Measurements from ENCODE around the gene GRB7. TPM values are rescaled to one million over a fixed set of nuclear protein-coding genes. Genes with fewer than 3 reads are reported as not detected.

Gene GRB7
- polyA plus RNA-seq, 1 donor (not counting 4 experiments of a cell fraction or from before 2014, with no cell fraction given): 4.2 TPM

GRCh38 chr17:39753514-39754160, 15.9 kb downstream of the GRB7 start:
- dilution Hi-C loops (cut with MboI; ENCODE audit: extremely low pct_ligation_motif_present, low sequenced_read_pairs): no loop called here
- no peak for DNase-seq (ENCODE audit: low read depth, low spot score)
- Histone ChIP-seq H3K4me1 (ENCODE audit: control insufficient read depth, extremely low read depth, insufficient read depth, low read length) (peaks cover 7% of the 10 kb centered on the region), H3K79me2 (ENCODE audit: control insufficient read depth, insufficient read depth, low read length) (no peaks in the 10 kb centered on the region), H3K36me3 (ENCODE audit: control insufficient read depth in 2 of 2, extremely low read depth in 1 of 2, insufficient read depth in 2 of 2, low read length in 2 of 2) (no peaks in the 10 kb centered on the region), H3K9me3 (ENCODE audit: control insufficient read depth, low read depth, low read length) (no peaks in the 10 kb centered on the region), H3K9ac (ENCODE audit: control insufficient read depth, extremely low read depth, insufficient read depth, low read length) (peak overlapping the region; percentile 79), H3K9me1 (ENCODE audit: control insufficient read depth, extremely low read depth, insufficient read depth, low read length) (no peaks in the 10 kb centered on the region), H3K4me3 (ENCODE audit: control insufficient read depth in 2 of 3, extremely low read depth in 1 of 3, insufficient read depth in 2 of 3, low read depth in 1 of 3, low read length in 3 of 3) (peak overlapping the region; percentile 43 to 67 (median 53)), H4K20me1 (ENCODE audit: control insufficient read depth, extremely low read depth, insufficient read depth, low read length) (no peaks in the 10 kb centered on the region), H3K27ac (ENCODE audit: control insufficient read depth, insufficient read depth, low read length) (no peak overlapping the region), H2AFZ (ENCODE audit: control insufficient read depth, low read length) (peak overlapping the region; percentile 88), H3K4me2 (ENCODE audit: control insufficient read depth, extremely low read depth, insufficient read depth, low read depth, low read length) (peak overlapping the region; percentile 72), H3K27me3 (ENCODE audit: control insufficient read depth, extremely low read depth, insufficient read depth, low read length) (peaks cover 37% of the 10 kb centered on the region)
- no peak for FAIRE-seq
- TF ChIP-seq CTCF (optimal IDR thresholded peaks at IDR 0.05 in 1 of 3, IDR thresholded peaks at IDR 0.05 in 1 of 3, conservative IDR thresholded peaks at IDR 0.05 in 1 of 3; ENCODE audit: extremely low read depth in 1 of 3, insufficient read depth in 2 of 3, low read length in 3 of 3): peak in 1 of 3 experiments; percentile 27
- no peak for TF ChIP-seq EZH2 (IDR thresholded peaks at IDR 0.05; ENCODE audit: low read length)

- Histone ChIP-seq H4K20me1 (ENCODE audit: control insufficient read depth, extremely low read depth, insufficient read depth, low read length) (no peaks in the 10 kb centered on the region), H3K36me3 (ENCODE audit: control insufficient read depth in 2 of 2, extremely low read depth in 1 of 2, insufficient read depth in 2 of 2, low read length in 2 of 2) (no peaks in the 10 kb centered on the region), H3K27me3 (ENCODE audit: control insufficient read depth, extremely low read depth, insufficient read depth, low read length) (peaks cover 44% of the 10 kb centered on the region), H3K79me2 (ENCODE audit: control insufficient read depth, insufficient read depth, low read length) (no peaks in the 10 kb centered on the region), H3K4me3 (ENCODE audit: control insufficient read depth in 2 of 3, extremely low read depth in 1 of 3, insufficient read depth in 2 of 3, low read depth in 1 of 3, low read length in 3 of 3) (peak overlapping the region; percentile 53 to 67 (median 58)), H3K4me1 (ENCODE audit: control insufficient read depth, extremely low read depth, insufficient read depth, low read length) (peaks cover 7% of the 10 kb centered on the region), H3K9ac (ENCODE audit: control insufficient read depth, extremely low read depth, insufficient read depth, low read length) (peak overlapping the region; percentile 79), H3K27ac (ENCODE audit: control insufficient read depth, insufficient read depth, low read length) (peak overlapping the region; percentile 18), H3K9me3 (ENCODE audit: control insufficient read depth, low read depth, low read length) (no peaks in the 10 kb centered on the region), H3K4me2 (ENCODE audit: control insufficient read depth, extremely low read depth, insufficient read depth, low read depth, low read length) (peak overlapping the region; percentile 72), H2AFZ (ENCODE audit: control insufficient read depth, low read length) (peak overlapping the region; percentile 90), H3K9me1 (ENCODE audit: control insufficient read depth, extremely low read depth, insufficient read depth, low read length) (no peaks in the 10 kb centered on the region)
- dilution Hi-C loops (cut with MboI; ENCODE audit: extremely low pct_ligation_motif_present, low sequenced_read_pairs): no loop called here
- DNase-seq (ENCODE audit: low read depth, low spot score) (no peak), FAIRE-seq (no peak)
- TF ChIP-seq CTCF (optimal IDR thresholded peaks at IDR 0.05 in 1 of 3, IDR thresholded peaks at IDR 0.05 in 1 of 3, conservative IDR thresholded peaks at IDR 0.05 in 1 of 3; ENCODE audit: extremely low read depth in 1 of 3, insufficient read depth in 2 of 3, low read length in 3 of 3) (peak; percentile 46 to 91 (median 90)), EZH2 (IDR thresholded peaks at IDR 0.05; ENCODE audit: low read length) (no peak)
Measured at GRCh38 chr17:39754161-39754957, 16.6 kb downstream of the GRB7 start.
